Naive thymus-derived CD8-positive, alpha-beta T cell (primary cell): ENCODE results near the gene ITGAE. TPM values are rescaled to one million over a fixed set of nuclear protein-coding genes. Genes with fewer than 3 reads are reported as not detected.
"Not testable (repeated sequence)": the region's sequence is repeated elsewhere in the genome, so short reads cannot be mapped to it uniquely, and the experiment has no call there.

Source experiments
- ATAC-seq, 2 donors: fragments of 150-1000 bp; cut with Tn5 transposase in 1 of 2; sonication (Bioruptor Pico), chemical (Tn5 transposase) in 1 of 2; 1 replicate in 1 of 2; 2 replicates in 1 of 2; pipeline ENCODE4 v1.10.0; 2021; ENCODE audit warnings: mild to moderate bottlenecking in 2 of 2, moderate library complexity in 2 of 2
- POLR2A ChIA-PET: fragments of 350-600 bp; sonication (Branson Sonifier 250); formaldehyde crosslinking; loops from one replicate; lab custom pipeline; 2021; ENCODE audit warnings: antibody characterized with exemption; lab: Charles Lee
- DNase-seq, 10 donors: peaks; one replicate each; pipeline versions ENCODE4 v3.0.0 to v3.0.0-alpha.2; 2020 to 2022
- H3K27ac Mint-ChIP-seq, 10 donors: one replicate each; pipeline ENCODE4 v1.8.0; 2020 to 2022; ENCODE audit warnings: mild to moderate bottlenecking in 10 of 10, mixed read lengths in 10 of 10, moderate library complexity in 4 of 10, inconsistent platforms in 1 of 10
- H3K27me3 Mint-ChIP-seq, 5 donors: one replicate each; pipeline ENCODE4 v1.8.0; 2021 to 2022; ENCODE audit warnings: mixed read lengths in 5 of 5
- H3K36me3 Mint-ChIP-seq, 3 donors: one replicate each; pipeline ENCODE4 v1.8.0; 2020 to 2022; ENCODE audit warnings: mixed read lengths in 3 of 3, mild to moderate bottlenecking in 2 of 3, inconsistent platforms in 1 of 3
- H3K4me1 Mint-ChIP-seq, 4 donors: one replicate each; pipeline ENCODE4 v1.8.0; 2021 to 2022; ENCODE audit warnings: mixed read lengths in 4 of 4
- H3K4me3 Mint-ChIP-seq, 10 donors: one replicate each; pipeline ENCODE4 v1.8.0; 2020 to 2022; ENCODE audit warnings: mild to moderate bottlenecking in 10 of 10, mixed read lengths in 10 of 10, moderate library complexity in 6 of 10, inconsistent platforms in 1 of 10
- H3K9me3 Mint-ChIP-seq, 9 donors: one replicate each; pipeline ENCODE4 v1.8.0; 2020 to 2022; ENCODE audit warnings: mixed read lengths in 9 of 9, mild to moderate bottlenecking in 3 of 9, inconsistent platforms in 1 of 9, moderate library complexity in 1 of 9
- polyA plus RNA-seq, 3 donors: library from polyadenylated mRNA; unstranded; fragments of 300-500 nt; fragmentation: Illumina TruSeq; gene quantifications; one replicate each; pipeline ENCODE4 v1.2.3, GENCODE V29; 2021
- total RNA-seq, 8 experiments: library from RNA in 2 of 8; stranded (reverse) in 2 of 8; gene quantifications; one replicate each; pipeline ENCODE4 v1.2.3 and lab custom pipeline; 2021 to 2026

Gene ITGAE
- total RNA-seq = 10 to 100 TPM; 24.5 to 26.8 TPM
- polyA plus RNA-seq = 10 to 100 TPM; 52.7 to 58.1 (median 55.6) TPM
- 8.1 to 32.8 (median 18.9) reads per million in 6 experiments for total RNA-seq (lab: John Stamatoyannopoulos, UW)

- no peak for ATAC-seq
- no peaks in the 10 kb centered on the region for H3K9me3 Mint-ChIP-seq
- peaks cover 14 to 56% (median 27%) of the 10 kb centered on the region in 4 donors for H3K4me1 Mint-ChIP-seq
- H3K27me3 Mint-ChIP-seq = no peaks in the 10 kb centered on the region
- peak within 1 kb of the TSS in 7 of 10 donors; percentile 26 to 73 (median 60) for H3K27ac Mint-ChIP-seq
- POLR2A ChIA-PET = no interaction called here
- DNase-seq = no peak
- peak within 1 kb of the TSS in 2 of 10 donors; percentile 34 to 47 for H3K4me3 Mint-ChIP-seq
- H3K36me3 Mint-ChIP-seq = peaks cover 0 to 2% (median 0%) of the 10 kb centered on the region in 3 donors
Observed at GRCh38 chr17:3800362-3801271, at the start of gene ITGAE. TSS of gene ITGAE (minus strand) at chr17:3801188. CDS start at chr17:3801144, 44 bp downstream.

DNA sequence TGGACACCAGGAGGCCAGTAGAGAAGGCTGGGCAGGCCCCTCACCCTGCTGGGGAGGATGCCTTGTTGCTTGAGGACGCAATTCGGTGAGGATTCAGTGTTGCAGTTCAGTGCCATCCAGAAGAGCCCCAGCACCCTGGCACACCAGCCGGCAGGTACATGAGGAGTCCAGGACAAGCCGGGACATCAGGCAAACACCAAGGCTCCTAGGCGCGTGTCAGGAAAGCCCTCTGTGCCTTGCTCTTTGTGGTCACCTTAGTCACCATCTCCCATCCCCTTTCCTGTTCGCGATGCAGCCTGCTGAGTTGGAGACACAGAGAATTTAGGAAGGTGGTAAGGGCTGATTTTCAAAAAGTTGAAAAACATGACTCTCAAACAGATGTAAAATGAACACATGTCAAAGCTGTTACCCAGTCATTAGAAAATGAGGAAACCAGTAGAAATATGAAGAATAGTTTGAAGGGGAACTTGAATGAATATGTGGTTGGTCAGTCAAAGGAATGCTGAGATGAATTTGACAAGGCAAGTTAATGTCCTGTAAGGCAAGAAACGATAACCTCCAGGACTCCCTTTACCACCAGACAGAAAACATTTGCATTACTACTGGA lies 47.3 kb upstream of the ITGAE start:
- DNase-seq (no peak), ATAC-seq (no peak)
- Mint-ChIP-seq H3K27me3 (peaks cover 0 to 12% (median 6%) of the 10 kb centered on the region in 5 donors), H3K27ac (peak overlapping the region in 1 of 10 donors; percentile 25), H3K4me1 (peaks cover 13 to 34% (median 24%) of the 10 kb centered on the region in 4 donors), H3K9me3 (no peaks in the 10 kb centered on the region), H3K36me3 (peaks cover 0 to 10% (median 0%) of the 10 kb centered on the region in 3 donors), H3K4me3 (no peak overlapping the region)
- POLR2A ChIA-PET = no interaction called here

DNA sequence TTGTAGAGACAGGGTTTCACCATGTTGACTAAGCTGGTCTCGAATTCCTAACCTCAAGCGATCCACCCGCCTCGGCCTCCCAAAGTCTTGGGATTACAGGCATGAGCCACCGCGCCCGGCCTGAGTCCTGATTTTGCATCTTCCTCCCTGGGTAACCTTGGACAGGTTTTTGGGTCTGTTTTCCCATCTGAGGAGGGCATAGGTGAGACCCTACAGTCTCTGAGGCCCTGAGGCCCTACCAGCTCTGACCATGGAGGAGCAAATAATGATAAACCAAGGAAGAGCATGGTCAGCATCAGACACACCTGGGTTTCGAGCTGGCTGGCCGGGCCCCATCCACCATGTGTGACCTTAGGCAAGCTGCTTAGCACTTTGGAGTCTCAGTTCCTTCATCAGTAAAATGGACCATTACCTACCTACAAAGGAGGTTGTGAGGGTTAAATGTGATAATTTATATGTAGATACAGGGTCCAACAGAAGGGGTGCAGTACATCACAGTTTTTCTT lies 46.2 kb upstream of the ITGAE start:
- H3K4me1 Mint-ChIP-seq = peaks cover 10 to 36% (median 28%) of the 10 kb centered on the region in 4 donors
- H3K36me3 Mint-ChIP-seq = peaks cover 0 to 21% (median 2%) of the 10 kb centered on the region in 3 donors
- H3K9me3 Mint-ChIP-seq = no peaks in the 10 kb centered on the region
- peak overlapping the region in 3 of 10 donors; percentile 49 to 91 (median 60) for H3K27ac Mint-ChIP-seq
- DNase-seq (no peak), ATAC-seq (no peak)
- H3K27me3 Mint-ChIP-seq = peaks cover 0 to 8% (median 6%) of the 10 kb centered on the region in 5 donors
- peak overlapping the region in 5 of 10 donors; percentile 5 to 88 (median 41) for H3K4me3 Mint-ChIP-seq
- POLR2A ChIA-PET = no interaction called here

DNA sequence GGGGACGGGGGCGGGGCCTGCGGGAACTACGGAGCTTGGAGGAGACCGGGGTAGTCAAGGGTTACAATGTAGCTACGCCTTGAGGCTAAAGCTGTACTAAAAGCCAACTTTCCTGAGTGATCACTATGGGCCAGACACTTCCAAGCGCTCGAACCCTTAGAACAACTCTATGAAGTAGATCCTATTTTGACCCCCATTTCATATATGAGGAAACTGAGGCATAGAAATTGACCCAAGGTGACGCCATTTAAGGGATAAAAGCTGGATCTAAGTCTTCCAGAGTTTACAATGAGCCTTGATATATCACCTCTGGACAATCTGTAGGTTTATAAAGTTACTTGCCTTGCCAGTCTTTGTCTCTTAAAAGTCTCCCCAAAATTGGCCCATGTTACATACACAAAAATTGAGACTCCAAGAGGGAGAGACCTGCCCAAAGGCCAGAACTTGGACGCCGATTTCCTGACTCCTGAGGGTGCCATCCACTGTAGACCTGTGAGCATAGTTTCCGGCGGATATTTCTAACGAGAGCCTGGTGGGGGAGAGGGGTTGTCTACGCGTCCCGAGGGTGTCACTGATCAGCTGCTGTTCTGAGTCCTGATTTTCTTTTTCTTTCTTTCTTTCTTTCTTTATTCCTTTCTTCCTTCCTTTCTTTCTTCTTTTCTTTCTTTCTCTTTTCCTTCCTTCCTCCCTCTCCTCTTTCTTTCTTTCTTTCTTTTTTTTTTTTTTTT lies 45.6 kb upstream of the ITGAE start:
- DNase-seq = no peak
- POLR2A ChIA-PET = interaction anchor here (0.9 to 1.8 kb wide), 5 partner anchors 75 to 246 kb away, joined by 3 to 16 read pairs (median 9); no protein-coding TSS in a partner anchor
- H3K27me3 Mint-ChIP-seq = peaks cover 0 to 2% (median 1%) of the 10 kb centered on the region in 5 donors
- H3K27ac Mint-ChIP-seq = peak overlapping the region in 8 of 10 donors; percentile 9 to 96 (median 91)
- no peak for ATAC-seq
- no peaks in the 10 kb centered on the region for H3K9me3 Mint-ChIP-seq
- H3K4me3 Mint-ChIP-seq = peak overlapping the region; percentile 85 to 97 (median 90)
- H3K4me1 Mint-ChIP-seq = peaks cover 10 to 36% (median 28%) of the 10 kb centered on the region in 4 donors
- peaks cover 0 to 26% (median 2%) of the 10 kb centered on the region in 3 donors for H3K36me3 Mint-ChIP-seq

DNA sequence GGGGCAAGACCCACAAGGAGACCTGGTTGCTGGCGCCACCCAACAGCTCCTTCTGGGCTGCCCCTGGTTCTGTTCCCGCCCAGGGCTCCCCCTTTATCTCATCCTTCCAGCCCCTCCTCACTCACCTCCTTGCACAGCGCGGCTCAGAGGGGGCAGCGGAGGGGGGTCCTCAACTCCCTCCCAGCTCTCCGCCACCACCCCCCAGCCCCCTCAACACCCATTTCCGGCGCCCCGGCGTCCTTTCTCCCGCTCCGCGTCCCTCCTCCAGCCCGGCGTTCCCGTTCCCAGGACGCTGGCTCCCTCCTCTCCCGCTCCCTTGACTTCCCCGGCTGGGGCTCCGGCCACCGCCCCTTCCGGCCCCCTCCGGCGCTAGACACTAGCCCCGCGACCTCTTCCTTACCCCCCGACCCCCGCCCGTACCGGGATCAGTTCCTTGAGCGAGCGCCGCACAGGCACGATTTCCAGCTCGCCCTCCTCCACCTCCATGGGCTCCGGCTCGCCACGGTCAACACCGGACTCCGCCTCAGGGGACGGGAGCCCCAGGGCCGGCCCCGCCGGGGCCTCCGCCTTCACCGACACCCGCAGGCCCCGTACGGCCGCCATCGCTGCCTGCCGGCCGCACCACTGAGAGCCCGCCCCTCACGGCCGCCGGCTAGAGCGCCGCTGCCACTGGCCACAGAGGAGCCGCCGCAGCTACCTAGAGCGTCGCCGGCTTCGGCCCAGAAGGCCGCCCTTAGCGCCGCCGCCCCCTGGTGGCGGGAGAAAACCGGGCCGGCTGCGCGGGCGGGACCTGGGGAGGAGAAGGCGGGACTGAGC lies 44.8 kb upstream of the ITGAE start, which contains the start of gene NCBP3:
TSS of gene NCBP3 (minus strand) at position 626 of the 816 bp plus-strand sequence. CDS start at position 603, 23 bp downstream.
- Mint-ChIP-seq H3K27ac (peak within 1 kb of the TSS; percentile 82 to 96 (median 91)), H3K4me3 (peak within 1 kb of the TSS; percentile 85 to 97 (median 90)), H3K27me3 (peaks cover 0 to 1% (median 0%) of the 10 kb centered on the region in 5 donors), H3K9me3 (no peaks in the 10 kb centered on the region), H3K36me3 (peaks cover 0 to 34% (median 2%) of the 10 kb centered on the region in 3 donors), H3K4me1 (peaks cover 10 to 40% (median 30%) of the 10 kb centered on the region in 4 donors)
- peak; percentile 82 to 94 (median 90) for DNase-seq
- ATAC-seq = peak; percentile 97
- POLR2A ChIA-PET = interaction anchor here (0.7 to 1.8 kb wide), 10 partner anchors 74 to 330 kb away, joined by 3 to 16 read pairs (median 4); partner anchors contain the start of gene CYB5D2

DNA sequence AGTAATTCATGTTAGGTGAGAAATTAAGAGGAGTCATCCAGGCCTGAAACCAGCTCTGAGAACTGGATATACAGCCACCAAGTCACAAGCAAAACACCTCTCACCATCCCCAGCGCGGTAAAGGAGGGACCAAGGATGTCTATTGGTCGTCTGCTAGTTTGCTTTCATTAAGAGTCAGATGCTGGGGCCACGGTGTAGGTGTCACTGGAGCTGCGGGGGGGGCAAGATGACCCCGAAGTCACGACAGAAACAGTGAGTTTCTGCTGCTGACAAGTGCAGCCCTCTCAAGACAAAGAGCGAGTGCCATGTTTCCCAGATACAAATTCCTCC lies 44.3 kb upstream of the ITGAE start:
- Mint-ChIP-seq H3K36me3 (peaks cover 0 to 40% (median 2%) of the 10 kb centered on the region in 3 donors), H3K27ac (peak overlapping the region; percentile 74 to 96 (median 91)), H3K4me1 (peaks cover 13 to 44% (median 34%) of the 10 kb centered on the region in 4 donors), H3K9me3 (no peaks in the 10 kb centered on the region), H3K27me3 (peaks cover 0 to 1% (median 0%) of the 10 kb centered on the region in 5 donors), H3K4me3 (peak overlapping the region; percentile 85 to 97 (median 90))
- DNase-seq = peak in 2 of 10 donors; percentile 16 to 27
- no peak for ATAC-seq
- POLR2A ChIA-PET = interaction anchor here (0.5 to 1.8 kb wide), 10 partner anchors 74 to 1647 kb away, joined by 3 to 16 read pairs (median 4); partner anchors contain the start of gene CYB5D2

DNA sequence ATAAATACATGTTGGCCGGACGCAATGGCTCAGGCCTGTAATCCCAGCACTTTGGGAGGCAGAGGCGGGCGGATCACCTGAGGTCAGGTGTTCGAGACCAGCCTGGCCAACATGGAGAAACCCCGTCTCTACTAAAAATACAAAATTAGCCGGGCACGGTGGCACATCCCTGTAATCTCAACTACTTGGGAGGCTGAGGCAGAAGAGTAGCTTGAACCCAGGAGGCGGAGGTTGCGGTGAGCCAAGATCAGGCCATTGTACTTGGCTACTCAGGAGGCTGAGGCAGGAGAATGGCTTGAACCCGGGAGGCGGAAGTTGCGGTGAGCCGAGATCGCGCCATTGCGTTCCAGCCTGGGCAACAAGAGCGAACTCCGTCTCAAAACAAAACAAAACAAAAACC lies 43.6 kb upstream of the ITGAE start:
- H3K36me3 Mint-ChIP-seq = peaks cover 0 to 47% (median 2%) of the 10 kb centered on the region in 3 donors
- not testable (repeated sequence) for H3K9me3 Mint-ChIP-seq, ATAC-seq, DNase-seq, H3K27me3 Mint-ChIP-seq
- H3K4me3 Mint-ChIP-seq = peak overlapping the region; percentile 85 to 97 (median 90)
- POLR2A ChIA-PET = interaction anchor here (1.0 kb wide), 1 partner anchor 89 kb away, joined by 3 read pairs; no protein-coding TSS in a partner anchor
- H3K4me1 Mint-ChIP-seq = peaks cover 15 to 50% (median 37%) of the 10 kb centered on the region in 4 donors
- H3K27ac Mint-ChIP-seq = peak overlapping the region in 3 of 10 donors; percentile 12 to 91 (median 83)

- Mint-ChIP-seq H3K27me3 (no peaks in the 10 kb centered on the region), H3K27ac (peak overlapping the region in 7 of 10 donors; percentile 1 to 83 (median 59))
- POLR2A ChIA-PET = interaction anchor here (0.5 to 1.1 kb wide), 3 partner anchors 20 to 88 kb away, joined by 3 to 5 read pairs (median 3); no protein-coding TSS in a partner anchor
Observed at GRCh38 chr17:3843935-3844516, 43.0 kb upstream of the ITGAE start.

DNA sequence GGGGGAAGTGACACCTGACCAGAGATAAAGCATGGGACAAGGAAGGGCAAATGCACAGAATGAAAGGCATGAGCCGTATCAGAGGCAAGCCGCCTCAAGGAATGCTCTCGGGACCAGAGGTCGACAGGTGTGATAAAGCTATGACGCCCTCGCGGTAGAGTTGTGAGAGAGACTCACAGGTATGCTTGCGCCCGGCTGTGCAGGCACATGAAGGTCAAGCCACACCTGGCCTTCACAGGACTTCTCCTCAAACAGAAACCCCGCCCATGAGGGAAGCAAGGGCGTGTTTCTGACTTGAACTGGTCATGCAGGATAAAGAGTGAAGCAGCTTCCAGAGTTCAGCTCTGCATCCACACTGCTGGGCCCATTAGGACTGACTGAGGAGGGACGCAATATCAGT lies 37.2 kb upstream of the ITGAE start:
- H3K36me3 Mint-ChIP-seq = peaks cover 0 to 96% (median 5%) of the 10 kb centered on the region in 3 donors
- ATAC-seq = no peak
- peaks cover 11 to 49% (median 25%) of the 10 kb centered on the region in 4 donors for H3K4me1 Mint-ChIP-seq
- POLR2A ChIA-PET = interaction anchor here (0.7 kb wide), 2 partner anchors 24 to 67 kb away, joined by 3 read pairs; no protein-coding TSS in a partner anchor
- DNase-seq = no peak
- no peaks in the 10 kb centered on the region for H3K27me3 Mint-ChIP-seq
- peak overlapping the region in 1 of 10 donors; percentile 66 for H3K27ac Mint-ChIP-seq
- H3K4me3 Mint-ChIP-seq = peak overlapping the region in 1 of 10 donors; percentile 38
- H3K9me3 Mint-ChIP-seq = no peaks in the 10 kb centered on the region

More at GRCh38 chr17:3843935-3844516, 43.0 kb upstream of the ITGAE start:
- peaks cover 0 to 52% (median 2%) of the 10 kb centered on the region in 3 donors for H3K36me3 Mint-ChIP-seq
- peak in 7 of 10 donors; percentile 11 to 43 (median 25) for DNase-seq
- H3K4me3 Mint-ChIP-seq = peak overlapping the region; percentile 22 to 97 (median 90)
- no peaks in the 10 kb centered on the region for H3K9me3 Mint-ChIP-seq
- ATAC-seq = no peak
- peaks cover 15 to 54% (median 38%) of the 10 kb centered on the region in 4 donors for H3K4me1 Mint-ChIP-seq

GRCh38 chr17:3836551-3836950 lies 35.6 kb upstream of the ITGAE start:
- POLR2A ChIA-PET = interaction anchor here (0.6 kb wide), 1 partner anchor 80 kb away, joined by 3 read pairs; no protein-coding TSS in a partner anchor

More at GRCh38 chr17:3836551-3836950, 35.6 kb upstream of the ITGAE start:
- Mint-ChIP-seq H3K4me1 (peaks cover 11 to 41% (median 25%) of the 10 kb centered on the region in 4 donors), H3K9me3 (no peaks in the 10 kb centered on the region), H3K36me3 (peaks cover 0 to 87% (median 3%) of the 10 kb centered on the region in 3 donors), H3K27ac (no peak overlapping the region), H3K27me3 (no peaks in the 10 kb centered on the region), H3K4me3 (no peak overlapping the region)
- ATAC-seq (no peak), DNase-seq (no peak)
